OCI-LY3 (cell line): ENCODE measurements around the gene DYRK1A.

Experiments
- EZH2phosphoT487 ChIP-seq: fragments of 200-600 bp; shearing (Covaris generic); IDR thresholded peaks from 2 replicates; pipeline ENCODE4 v1.6.1; 2018; ENCODE audit warnings: antibody characterized with exemption, mixed run types, low read depth
- TF ChIP-seq, protein P1 (sequence below): fragments of 200-600, 300-600 bp; sonication (generic); IDR thresholded peaks from 2 replicates; pipeline ENCODE4 v1.5.1; 2014; ENCODE audit warnings: antibody characterized with exemption, low read length, low read depth

DNA sequence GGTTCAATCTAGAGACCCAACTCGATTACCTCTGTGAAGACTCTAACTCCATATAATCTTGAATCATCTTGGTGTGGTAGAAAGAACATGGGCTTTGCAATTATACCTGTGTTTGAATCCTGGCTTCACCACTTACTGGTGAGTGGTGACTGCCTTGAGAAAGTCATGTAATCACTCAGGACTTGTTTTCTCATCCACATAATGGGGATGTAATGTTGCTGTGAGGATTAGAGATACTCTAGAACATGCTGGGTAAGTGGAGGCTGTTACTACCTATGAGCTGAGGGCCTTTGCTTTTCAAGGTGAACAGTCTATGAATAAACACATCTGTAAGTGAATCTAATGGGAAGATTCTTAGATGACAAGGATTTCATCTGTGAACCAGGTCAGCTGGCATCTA lies 2.6 kb upstream of the DYRK1A start:
- TF ChIP-seq, protein P1, sequence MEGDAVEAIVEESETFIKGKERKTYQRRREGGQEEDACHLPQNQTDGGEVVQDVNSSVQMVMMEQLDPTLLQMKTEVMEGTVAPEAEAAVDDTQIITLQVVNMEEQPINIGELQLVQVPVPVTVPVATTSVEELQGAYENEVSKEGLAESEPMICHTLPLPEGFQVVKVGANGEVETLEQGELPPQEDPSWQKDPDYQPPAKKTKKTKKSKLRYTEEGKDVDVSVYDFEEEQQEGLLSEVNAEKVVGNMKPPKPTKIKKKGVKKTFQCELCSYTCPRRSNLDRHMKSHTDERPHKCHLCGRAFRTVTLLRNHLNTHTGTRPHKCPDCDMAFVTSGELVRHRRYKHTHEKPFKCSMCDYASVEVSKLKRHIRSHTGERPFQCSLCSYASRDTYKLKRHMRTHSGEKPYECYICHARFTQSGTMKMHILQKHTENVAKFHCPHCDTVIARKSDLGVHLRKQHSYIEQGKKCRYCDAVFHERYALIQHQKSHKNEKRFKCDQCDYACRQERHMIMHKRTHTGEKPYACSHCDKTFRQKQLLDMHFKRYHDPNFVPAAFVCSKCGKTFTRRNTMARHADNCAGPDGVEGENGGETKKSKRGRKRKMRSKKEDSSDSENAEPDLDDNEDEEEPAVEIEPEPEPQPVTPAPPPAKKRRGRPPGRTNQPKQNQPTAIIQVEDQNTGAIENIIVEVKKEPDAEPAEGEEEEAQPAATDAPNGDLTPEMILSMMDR = no peak
- no peak for TF ChIP-seq EZH2phosphoT487
